Stimulated activated CD8-positive, alpha-beta memory T cell treated with anti-CD3 and anti-CD28 coated beads, Interleukin-2, amount 100 ng/mL, for 48 hours (primary cell): ENCODE results near the gene EXTL2.
"Not testable (repeated sequence)": the region's sequence is repeated elsewhere in the genome, so short reads cannot be mapped to it uniquely, and the experiment has no call there.

Source experiments
- DNase-seq, 2 donors: peaks; one replicate each; pipeline ENCODE4 v3.0.0-alpha.2; 2020; ENCODE audit warnings: low read depth in 2 of 2

Gene EXTL2

DNA sequence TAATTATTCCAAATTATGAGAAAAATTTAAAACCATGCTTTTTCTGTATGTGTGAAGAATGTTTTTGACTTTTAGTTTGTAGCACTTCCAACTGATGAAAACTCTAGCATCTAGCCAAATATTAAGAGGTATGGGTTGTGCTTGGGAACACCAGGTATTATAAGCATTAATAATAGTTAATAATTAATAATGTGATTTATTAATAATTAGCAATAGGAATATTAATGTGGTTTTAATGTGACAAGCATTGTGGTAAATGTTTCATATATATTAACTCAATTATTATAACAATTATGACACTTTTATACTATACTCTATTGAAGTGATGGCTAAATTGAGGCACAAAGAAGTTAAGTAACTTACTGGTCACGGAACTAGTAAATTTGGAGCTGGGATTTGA, 9.1 kb upstream of the EXTL2 start:
- DNase-seq: no peak

DNA sequence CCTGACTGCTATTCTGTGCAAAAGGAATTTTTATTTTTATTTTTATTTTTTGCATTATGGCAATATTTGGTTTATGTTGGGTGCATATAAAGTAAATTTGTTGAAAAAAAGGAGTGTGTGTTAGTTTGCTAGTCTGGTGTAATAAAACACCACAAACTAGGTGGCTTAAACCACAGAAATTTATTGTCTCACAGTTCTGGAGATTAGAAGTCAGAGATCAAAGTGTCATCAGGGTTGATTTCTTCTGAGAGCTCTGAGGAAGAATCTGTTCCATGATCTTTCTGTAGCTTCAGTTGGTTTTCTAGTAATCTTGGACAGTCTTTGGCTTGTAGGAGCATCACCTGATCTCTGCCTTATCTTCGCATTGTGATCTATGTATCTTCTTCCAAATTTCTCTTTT, 7.7 kb upstream of the EXTL2 start:
- DNase-seq: no peak

DNA sequence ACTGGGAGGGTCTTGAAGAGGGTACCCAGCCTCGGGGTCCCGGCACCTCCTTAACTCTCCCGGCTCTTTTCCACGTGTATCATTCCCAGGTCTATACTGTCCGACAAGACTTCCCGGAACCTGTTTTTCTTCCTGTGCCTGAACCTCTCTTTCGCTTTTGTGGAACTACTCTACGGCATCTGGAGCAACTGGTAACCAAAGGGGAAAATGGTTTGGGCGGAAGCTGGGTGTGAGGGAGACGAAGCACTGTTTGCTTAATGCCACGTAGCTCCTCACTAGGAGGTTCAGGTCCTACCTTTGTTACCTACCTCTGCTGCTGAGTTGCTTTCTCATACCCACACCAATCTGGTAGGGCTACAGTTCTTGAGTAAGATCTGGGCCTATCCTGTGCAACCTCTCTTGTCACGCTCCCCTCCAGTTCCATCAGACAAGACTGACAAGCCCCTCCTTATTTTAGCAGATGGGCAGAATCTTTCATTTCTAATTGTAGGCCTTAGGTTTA, 1.9 kb upstream of the EXTL2 start:
- DNase-seq: peak; percentile 3 to 8

DNA sequence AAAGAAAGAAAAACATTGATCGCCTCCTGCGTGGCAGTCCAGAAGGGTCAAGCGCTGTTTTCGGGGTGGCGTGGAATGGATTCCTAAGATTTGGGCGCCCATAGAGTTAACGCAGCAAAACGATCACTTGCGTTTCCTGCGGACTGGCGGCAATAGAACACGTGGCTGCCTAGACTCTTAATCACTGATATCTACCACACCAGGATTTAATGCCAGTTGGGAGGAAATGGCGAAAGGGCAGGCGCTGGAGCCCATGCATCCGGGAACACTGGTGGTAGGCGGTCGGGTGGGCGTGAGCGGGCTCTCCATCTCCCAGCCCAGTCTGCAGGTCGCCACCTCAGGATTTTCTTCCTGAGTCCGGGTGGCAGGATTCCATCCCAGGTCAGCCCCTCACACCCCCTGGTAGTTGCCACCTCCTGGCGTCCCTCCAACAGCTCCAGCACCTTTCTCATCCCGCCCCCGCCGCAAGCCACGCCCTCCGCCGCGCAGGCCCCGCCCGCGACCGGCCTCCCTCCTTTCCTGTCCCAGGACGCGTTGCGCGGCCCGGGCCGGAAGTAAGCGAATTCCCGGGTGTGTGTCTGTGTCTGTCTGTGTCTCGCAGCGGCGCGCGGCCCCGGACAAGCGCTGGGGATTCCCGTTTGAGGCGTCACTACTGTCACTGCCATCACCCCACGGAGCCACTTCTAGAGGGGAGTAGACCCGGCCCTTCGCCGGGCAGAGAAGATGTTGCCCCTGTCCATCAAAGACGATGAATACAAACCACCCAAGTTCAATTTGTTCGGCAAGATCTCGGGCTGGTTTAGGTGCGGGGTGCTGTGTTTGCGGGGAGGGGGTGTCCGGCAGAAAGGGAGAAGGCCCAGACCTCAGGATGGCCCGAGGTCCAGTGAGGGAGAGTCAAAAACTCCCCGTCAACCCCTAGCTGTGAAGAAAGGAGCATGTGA, 1.2 kb upstream of the EXTL2 start, which contains the start of gene SLC30A7:
TSS of gene SLC30A7 (plus strand) at position 551 of the 941 bp plus-strand sequence. CDS start at position 724, 173 bp downstream.
- DNase-seq: peak; percentile 93 to 98

DNA sequence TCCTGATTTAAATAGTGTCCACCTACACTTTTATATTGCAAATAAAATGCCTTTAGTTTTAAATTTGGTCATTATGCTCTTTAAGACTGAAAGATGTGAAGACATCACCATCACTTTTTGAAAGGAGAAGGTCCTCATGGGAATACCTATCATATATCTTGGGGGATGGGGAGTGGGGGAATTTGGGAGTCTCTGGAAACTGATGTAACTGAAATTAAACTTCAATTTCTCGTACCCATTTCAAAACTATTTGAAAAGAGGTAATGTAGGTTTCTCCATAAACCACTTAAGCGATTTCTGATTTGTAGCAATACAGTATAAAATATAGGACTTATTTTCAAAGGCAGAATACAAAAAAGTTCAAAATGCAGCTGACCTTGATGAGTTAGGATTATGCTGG, 924 bp downstream of the EXTL2 start:
- no peak for DNase-seq

DNA sequence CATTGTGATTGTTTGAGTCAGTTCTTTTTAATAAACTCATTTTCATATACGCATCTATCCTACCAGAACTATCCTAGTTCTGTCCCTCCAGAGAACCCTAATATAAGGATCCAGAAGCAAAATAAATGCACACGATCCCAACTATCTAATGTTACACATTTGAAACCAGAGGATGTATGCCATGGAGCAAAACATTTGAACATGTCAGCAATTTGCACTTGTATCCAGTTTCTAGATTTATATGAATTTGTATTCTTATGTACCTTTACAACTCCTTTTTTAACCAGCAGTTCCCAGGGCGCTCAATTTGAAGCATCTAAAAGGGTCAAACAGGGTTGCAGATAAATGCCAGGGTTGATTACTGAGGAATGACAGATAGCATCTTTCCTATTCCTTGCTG, 2.1 kb downstream of the EXTL2 start:
- DNase-seq: no peak

DNA sequence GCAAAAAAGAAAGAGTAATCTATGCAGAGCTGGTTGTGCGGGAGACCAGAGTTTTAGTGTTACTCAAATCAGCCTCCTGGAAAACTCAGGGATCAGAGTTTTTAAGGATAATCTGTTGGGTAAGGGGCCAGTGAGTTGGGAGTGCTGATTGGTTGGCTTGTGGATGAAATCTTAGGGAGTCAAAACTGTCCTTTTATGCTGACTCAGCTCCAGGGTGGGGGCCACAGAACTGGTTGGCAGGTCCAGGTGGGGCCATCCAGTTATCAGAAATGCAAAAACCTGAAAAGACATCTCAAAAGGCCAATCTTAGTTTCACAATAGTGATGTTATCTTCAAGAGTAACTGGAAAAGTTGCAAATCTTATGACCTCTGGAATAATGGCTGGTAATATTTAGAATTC, 3.3 kb downstream of the EXTL2 start:
- no peak for DNase-seq

DNA sequence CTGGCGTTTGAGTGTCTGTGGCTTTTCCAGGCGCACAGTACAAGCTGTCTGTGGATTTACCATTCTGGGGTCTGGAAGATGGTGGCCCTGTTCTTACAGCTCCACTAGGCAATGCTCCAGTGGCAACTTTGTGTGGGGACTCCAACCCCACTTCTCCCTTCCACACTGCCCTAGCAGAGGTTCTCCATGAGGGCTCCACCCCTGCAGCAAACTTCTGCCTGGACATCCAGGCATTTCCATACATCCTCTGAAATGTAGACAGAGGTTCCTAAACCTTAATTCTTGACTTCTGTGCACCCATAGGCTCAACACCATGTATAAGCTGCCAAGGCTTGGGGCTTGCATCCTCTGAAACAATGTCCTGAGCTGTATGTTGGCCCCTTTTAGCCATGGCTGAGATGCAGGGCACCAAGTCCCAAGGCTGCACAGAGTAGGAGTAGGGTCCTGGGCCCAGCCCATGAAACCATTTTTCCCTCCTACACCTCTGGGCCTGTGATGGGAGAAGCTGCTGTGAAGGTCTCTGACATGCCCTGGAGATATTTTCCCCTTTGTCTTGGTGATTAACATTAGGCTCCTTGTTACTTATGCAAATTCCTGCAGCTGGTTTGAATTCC, 4.7 kb downstream of the EXTL2 start:
- not testable (repeated sequence) for DNase-seq

DNA sequence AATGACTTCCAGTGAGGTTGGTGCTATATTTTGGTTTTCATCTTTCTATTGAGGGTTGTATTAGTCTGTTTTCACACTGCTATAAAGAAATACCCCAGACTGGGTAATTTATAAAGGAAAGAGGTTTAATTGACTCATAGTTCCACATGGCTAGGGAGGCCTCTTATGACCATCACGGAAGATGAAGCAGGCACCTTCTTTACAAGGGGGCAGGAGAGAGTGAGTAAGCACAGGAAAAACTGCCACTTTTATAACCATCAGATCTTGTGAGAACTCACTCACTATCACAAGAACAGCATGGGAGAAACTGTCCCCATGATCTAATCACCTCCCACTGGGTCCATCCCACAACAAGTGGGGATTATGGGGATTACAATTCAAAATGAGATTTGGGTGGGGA, 5.6 kb downstream of the EXTL2 start:
- not testable (repeated sequence) for DNase-seq

DNA sequence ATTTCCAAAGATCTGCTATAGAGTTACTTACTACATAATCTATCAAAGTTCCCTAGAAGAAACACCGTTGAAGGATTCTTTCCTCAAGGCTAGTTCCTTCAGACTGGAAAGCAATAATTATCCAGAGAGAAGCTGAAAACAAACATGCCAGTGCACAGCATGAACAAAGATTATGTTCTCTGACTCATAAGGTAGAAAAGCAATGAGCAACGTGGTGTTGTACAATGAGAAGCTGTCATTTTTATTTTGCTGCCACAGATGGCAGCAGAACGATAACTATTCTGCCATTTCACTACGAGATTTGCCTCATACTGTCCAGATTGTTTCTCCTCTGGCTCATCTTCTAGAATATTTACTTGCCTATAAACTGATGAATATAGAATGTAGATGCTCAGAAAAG, 10.7 kb downstream of the EXTL2 start:
- DNase-seq: no peak

DNA sequence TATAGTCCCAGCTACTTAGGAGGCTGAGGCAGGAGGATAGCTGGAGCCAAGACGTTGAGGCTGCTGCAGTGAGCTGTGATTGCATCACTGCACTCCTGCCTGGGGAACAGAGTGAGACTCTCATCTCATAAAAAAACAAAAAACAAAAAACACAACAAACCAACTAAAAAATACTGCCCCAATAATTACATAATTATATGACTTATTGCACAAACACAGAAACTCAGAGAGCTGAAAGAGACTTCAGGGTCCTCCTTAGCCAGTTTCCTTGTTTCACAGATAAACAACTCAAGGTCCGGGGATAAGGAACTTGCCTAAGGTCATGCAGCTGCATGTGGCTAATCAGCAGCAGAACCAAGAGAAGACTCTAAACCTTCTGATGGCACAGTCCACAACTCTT, 11.9 kb downstream of the EXTL2 start:
- no peak for DNase-seq

DNA sequence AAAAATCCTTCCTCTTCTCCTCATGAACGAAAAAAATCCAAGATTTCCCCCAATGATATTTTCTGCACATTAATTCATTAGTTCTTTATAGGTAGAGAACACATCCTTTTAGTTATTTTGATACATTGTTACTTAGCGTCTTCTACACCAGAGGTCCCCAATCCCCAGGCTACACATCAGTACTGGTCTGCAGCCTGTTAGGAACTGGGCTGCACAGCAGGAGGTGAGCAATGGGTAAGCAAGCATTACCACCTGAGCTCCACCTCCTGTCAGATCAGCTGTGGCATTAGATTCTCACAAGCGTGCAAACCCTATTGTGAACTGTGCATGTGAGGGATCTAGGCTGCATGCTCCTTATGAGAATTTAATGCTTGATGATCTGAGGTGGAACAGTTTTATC, 13.0 kb downstream of the EXTL2 start:
- no peak for DNase-seq

DNA sequence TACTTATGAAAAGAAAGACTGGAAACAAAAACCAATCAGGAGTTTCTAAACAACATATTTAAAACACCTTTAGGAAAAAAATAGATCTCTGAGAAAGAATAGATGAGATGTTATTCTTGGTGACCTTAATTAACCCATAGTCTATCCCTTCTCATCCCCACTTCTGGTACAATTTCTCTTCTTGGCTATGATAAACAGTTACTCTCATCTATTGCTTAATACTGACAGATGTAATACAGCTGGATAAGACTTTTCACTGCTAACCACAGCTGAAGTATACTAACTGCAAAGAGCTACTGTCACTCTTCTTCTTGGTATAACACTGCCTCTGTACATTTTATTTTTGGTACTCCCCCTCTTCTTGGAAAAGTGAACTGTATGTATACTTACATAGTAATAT, 15.2 kb downstream of the EXTL2 start:
- DNase-seq: no peak

DNA sequence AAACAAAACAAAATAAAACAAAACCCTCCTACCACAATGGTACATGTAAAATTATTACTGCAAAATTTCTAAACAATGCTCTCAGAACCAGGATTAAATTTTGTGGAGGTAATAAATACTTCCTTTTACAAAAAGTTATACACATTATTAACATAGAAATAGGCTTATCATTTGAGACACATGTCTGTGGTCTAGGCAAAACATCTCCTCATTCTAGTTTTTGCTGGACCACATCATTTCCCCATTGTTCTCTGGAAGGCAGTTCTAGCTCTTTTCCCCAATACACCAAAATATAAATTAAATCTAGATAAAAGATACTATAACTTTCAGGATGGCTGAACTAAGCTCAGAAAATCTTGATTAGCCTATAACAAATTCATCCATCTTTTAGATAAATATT, 18.4 kb downstream of the EXTL2 start:
- no peak for DNase-seq

DNA sequence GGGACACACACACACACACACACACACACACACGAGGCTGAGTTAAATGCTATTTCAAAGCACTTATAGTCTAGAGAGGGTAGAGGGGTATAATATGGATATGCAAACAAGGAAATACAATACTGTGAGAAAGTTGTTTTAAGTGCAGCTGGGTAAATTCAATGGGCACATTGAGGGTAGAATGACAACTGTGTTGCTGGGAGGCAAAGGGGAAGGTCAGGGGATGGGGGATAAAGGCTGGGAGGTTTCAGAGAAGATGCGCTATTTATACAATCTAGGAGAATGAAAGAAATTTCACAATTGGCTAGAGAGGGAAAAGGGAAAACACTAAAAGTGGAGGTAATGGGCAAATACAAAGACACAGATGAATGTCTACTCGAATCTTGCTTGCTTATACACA, 19.4 kb downstream of the EXTL2 start:
- DNase-seq: no peak

DNA sequence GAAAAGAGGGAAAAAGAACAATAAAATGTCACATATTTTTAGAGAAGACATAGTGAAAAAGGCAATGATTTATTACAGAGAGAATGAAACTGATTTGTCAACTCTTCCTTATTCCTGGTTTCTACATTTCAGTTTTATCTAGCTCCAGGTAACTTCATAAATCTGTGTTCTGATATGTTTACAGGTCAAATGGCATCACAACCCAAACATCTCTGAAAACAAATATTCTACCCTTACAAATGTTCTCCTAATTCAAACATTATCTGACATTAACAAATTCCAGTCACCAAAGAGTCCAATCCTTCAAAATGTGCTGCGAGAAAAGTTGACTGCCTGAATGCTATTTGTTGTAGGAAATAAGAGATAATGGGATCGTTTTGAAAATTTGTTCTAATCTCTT, 20.2 kb downstream of the EXTL2 start:
- no peak for DNase-seq

DNA sequence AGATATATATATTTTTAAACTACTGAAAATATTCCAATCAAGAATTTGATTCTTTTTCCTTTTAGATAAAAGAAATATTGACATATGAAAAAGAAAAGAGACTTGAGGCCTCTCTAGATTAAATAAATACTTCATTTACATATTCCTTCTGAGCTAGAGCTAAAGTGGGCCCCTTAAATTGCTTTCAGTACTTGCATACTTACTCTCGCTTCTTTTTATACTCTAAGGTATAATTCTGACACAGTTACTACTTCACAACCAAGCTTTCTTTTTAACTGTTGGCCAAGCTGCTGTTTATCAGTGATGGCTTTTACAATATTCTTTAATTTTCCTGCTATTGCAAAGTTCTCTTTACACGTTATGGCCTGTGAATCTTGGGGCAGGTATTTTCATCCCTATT, 24.6 kb downstream of the EXTL2 start:
- DNase-seq: no peak

DNA sequence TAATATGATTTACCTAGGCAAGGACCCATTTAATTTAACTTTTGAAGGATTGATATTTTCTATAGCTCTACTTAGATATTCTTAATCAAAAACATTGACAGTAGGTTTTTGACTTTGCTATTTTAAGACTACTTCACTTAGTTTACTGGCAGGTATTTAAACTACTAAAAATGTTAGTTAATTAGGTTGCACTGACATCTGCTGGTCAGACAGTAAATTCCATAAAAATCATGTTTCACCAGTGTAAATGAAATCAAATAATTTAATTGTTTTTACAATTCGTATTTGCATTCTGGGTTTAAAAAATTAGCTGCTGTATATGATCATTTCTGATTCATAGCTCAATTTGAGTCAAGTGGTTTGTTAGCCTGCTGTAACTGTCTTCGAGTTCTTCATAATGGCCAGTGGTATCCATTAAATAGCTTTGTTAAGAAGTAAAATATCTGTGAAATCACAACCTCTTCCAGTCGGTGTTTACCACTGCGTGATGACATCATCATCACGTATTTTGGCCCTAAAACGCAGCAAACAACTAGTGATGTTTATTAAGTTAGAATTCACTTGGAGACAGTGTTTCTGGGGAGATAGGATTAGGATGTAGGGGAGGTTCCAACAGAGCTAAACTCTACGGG, 26.2 kb downstream of the EXTL2 start:
- no peak for DNase-seq

DNA sequence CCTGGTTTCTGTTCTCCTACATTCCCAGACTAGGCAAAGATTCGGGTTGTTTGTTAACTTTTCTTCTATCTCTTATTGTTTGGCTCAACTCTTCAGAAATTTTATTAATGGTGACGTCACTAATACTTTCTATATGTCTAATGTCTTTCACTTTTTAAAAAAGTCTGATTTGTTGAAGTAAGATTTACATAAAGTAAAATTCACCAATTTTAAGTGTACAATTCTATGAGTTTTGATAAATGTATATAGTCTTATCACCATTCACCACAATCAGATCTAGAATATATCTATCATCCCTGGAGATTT, 27.8 kb downstream of the EXTL2 start:
- DNase-seq: no peak

DNA sequence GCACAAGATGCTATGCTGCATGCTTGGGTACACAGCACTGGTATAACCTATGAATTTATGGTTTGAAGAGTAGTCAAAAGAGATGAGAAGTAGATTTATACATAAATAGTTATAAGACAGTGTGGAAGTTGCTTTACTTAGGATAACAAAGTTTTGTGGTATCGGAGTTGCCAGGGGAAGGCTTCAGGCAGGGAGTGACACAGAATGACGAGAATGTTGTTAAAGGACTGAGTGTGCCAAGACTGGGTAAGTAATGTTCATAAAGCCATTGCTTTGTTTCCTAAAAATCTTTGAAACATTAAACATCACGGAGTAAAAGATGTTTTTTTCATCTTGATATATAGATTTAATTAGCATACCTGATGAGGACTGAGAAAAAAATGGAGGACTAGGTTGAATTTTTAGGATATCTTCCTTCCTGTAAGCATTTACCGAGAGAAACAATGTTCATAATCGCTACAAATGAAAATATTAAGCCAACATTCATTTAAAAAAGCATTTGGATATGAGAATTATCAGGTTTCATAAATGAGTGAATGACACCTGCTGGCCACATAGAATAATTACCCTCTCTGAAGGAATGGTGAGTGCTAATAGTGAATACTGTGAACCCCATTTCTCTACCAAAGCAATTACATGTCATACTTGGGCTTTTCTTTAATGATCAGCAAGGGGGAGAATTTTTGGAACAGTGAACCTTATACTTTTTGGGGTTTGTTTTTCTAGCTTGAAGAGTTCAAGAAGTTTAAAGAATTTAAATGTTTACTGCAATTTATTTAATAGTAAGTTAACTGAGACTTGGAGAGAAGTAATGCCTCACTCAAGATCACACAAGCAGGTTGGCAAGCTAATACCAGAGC, 28.4 kb downstream of the EXTL2 start:
- DNase-seq: no peak

DNA sequence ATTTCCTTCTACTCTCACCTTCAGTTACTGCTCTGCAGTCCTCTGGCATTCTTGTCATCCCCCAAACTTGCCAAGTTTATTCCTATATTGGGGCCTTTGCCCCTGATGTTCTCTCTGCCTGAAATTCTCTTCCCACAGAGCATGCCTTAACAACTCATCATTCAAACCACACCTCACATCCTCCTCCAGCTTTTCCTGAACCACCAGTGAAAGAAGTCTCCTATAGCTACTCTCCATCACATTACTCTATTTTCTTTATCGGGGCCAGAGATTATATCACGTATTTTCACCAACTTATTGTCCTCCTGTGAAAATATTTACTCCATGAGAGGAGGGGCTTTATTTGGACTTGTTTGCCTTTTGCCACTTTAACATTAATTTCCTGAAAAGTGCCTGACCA, 32.1 kb downstream of the EXTL2 start:
- DNase-seq: no peak

DNA sequence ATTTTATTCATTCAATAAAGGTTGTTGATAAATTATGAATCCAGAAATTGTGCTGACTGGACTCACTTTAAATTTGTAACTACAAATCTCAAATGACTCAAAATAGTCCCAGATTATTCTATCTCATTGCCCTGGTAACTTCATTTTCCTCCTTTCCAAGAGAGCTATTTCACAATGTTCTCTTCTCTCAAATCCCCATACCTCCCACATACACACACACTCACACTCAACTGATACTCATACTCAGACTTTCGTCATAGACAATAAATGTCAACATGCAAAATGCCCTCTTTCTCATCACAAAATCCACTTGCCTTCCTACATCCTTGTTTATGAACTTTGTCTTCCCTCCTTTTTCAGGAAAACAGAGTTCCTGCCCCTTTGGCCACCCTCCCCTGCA, 33.3 kb downstream of the EXTL2 start:
- no peak for DNase-seq
